Activated B cell treated with CpG ODN at 0.5 μM for 24 hours (primary cell): ENCODE results near the gene MPP1. TPM values are rescaled to one million over a fixed set of nuclear protein-coding genes. Genes with fewer than 3 reads are reported as not detected.

Source experiments
- ATAC-seq: fragments of 200-7000 bp; cut with Tn5 transposase; one replicate; pipeline ENCODE4 v1.10.0; 2021; ENCODE audit warnings: low read depth, mild to moderate bottlenecking, moderate library complexity
- CTCF ChIA-PET: fragments of 350-600 bp; sonication (Branson Sonifier 250); formaldehyde crosslinking; loops from one replicate; lab custom pipeline; 2021; ENCODE audit warnings: antibody characterized with exemption; lab: Charles Lee
- POLR2A ChIA-PET: fragments of 350-600 bp; sonication (Branson Sonifier 250); formaldehyde crosslinking; loops from one replicate; lab custom pipeline; 2021; ENCODE audit warnings: antibody characterized with exemption; lab: Charles Lee
- DNase-seq: peaks from one replicate; pipeline ENCODE4 v3.0.0; 2022
- H3K27ac Mint-ChIP-seq: one replicate; pipeline ENCODE4 v1.8.0; 2020; ENCODE audit warnings: mixed read lengths
- H3K27me3 Mint-ChIP-seq: one replicate; pipeline ENCODE4 v1.8.0; 2021; ENCODE audit warnings: mixed read lengths
- H3K36me3 Mint-ChIP-seq: one replicate; pipeline ENCODE4 v1.8.0; 2021; ENCODE audit warnings: low read depth, mixed read lengths
- H3K4me1 Mint-ChIP-seq: one replicate; pipeline ENCODE4 v1.8.0; 2021; ENCODE audit warnings: mixed read lengths
- H3K4me3 Mint-ChIP-seq: one replicate; pipeline ENCODE4 v1.8.0; 2020; ENCODE audit warnings: mild to moderate bottlenecking, mixed read lengths
- H3K9me3 Mint-ChIP-seq: one replicate; pipeline ENCODE4 v1.8.0; 2020; ENCODE audit warnings: mixed read lengths
- intact Hi-C: fragments of 100-400 bp; cut with micrococcal nuclease; formaldehyde crosslinking; loops from one replicate; pipeline ENCODE4 v1.15.1; 2024
- total RNA-seq: library from RNA; stranded (reverse); gene quantifications from 2 replicates; pipeline ENCODE4 v1.2.3, GENCODE V29; 2022
- TF ChIP-seq, protein P1 (sequence below): fragments of 200-600 bp; IDR thresholded peaks from one replicate; pipeline ENCODE4 v1.8.0; 2022; ENCODE audit warnings: antibody characterized with exemption, mild to moderate bottlenecking

Gene MPP1
- total RNA-seq, 1 donor from 2014 or later: 7.2 TPM

DNA sequence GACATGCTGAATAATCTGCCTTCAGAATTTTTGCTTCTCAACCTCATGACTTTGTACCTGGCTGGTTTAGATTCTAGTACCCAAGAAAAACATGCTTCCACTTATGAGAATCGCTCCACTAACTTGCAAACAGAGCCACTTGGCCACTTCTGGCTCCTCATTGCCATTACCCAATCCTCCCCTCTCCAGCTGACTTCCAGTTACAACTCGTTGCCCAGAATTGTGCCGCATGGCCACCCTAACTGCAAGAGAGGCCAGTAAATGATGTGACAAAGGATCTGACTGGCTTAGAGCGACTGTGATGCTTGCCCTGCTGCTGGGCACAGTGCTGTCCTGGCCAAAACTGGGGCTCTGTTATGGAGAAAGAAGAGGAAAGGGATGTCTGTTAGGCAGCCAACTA lies 46.6 kb downstream of the MPP1 start:
- H3K27me3 Mint-ChIP-seq: no peaks in the 10 kb centered on the region
- intact Hi-C loops: no loop called here
- ATAC-seq (no peak), DNase-seq (no peak)
- no peak overlapping the region for H3K27ac Mint-ChIP-seq
- no peaks in the 10 kb centered on the region for H3K36me3 Mint-ChIP-seq
- no peak overlapping the region for H3K4me3 Mint-ChIP-seq
- H3K9me3 Mint-ChIP-seq: no peaks in the 10 kb centered on the region
- TF ChIP-seq, protein P1, sequence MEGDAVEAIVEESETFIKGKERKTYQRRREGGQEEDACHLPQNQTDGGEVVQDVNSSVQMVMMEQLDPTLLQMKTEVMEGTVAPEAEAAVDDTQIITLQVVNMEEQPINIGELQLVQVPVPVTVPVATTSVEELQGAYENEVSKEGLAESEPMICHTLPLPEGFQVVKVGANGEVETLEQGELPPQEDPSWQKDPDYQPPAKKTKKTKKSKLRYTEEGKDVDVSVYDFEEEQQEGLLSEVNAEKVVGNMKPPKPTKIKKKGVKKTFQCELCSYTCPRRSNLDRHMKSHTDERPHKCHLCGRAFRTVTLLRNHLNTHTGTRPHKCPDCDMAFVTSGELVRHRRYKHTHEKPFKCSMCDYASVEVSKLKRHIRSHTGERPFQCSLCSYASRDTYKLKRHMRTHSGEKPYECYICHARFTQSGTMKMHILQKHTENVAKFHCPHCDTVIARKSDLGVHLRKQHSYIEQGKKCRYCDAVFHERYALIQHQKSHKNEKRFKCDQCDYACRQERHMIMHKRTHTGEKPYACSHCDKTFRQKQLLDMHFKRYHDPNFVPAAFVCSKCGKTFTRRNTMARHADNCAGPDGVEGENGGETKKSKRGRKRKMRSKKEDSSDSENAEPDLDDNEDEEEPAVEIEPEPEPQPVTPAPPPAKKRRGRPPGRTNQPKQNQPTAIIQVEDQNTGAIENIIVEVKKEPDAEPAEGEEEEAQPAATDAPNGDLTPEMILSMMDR: no peak
- H3K4me1 Mint-ChIP-seq: peaks cover 9% of the 10 kb centered on the region
- ChIA-PET POLR2A (no interaction called here), CTCF (no interaction called here)

DNA sequence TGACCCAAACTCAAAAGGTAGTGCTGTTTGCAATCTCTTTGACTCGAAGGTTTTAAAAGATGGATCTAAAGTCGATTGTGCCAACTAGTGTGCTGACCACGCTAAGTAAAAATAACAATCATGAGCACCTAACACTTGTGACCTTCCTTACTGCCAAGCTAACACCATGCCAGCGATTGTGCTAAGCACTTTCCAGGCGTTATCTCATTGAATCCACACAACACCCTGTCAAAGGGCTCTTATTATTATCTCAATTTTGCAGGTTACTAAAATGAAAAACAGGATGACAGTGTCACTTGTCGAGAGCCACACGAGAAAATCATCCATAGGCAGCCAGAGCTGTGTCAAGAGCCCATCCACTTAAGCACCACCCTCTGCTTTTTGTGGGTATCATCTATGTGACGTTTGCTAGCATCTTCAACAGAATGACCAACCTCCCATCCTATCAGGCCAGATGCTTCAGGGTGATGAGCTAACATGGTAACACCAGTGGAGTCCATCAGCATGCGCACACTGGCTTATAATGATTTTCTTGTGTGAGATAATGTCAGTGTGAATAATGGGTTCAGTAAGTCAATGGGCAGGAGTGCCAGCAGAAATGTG lies 53.5 kb downstream of the MPP1 start:
- Mint-ChIP-seq H3K27me3 (no peaks in the 10 kb centered on the region), H3K27ac (peak overlapping the region; percentile 86), H3K9me3 (no peaks in the 10 kb centered on the region), H3K4me1 (peaks cover 21% of the 10 kb centered on the region), H3K36me3 (no peaks in the 10 kb centered on the region), H3K4me3 (peak overlapping the region; percentile 86)
- ATAC-seq (no peak), DNase-seq (no peak)
- ChIA-PET POLR2A (interaction anchor here (0.5 to 1.6 kb wide), 5 partner anchors 11 to 321 kb away, joined by 3 to 22 read pairs (median 3); partner anchors contain the start of gene DKC1), CTCF (interaction anchor here (1.2 to 5.1 kb wide), 3 partner anchors 11 to 89 kb away, joined by 3 to 27 read pairs (median 6); partner anchors contain the start of gene DKC1)
- intact Hi-C loops: loop anchor here (1.0 kb wide), 1 partner anchor 11 kb away; the partner anchor contains the start of gene DKC1
- TF ChIP-seq, protein P1: no peak

DNA sequence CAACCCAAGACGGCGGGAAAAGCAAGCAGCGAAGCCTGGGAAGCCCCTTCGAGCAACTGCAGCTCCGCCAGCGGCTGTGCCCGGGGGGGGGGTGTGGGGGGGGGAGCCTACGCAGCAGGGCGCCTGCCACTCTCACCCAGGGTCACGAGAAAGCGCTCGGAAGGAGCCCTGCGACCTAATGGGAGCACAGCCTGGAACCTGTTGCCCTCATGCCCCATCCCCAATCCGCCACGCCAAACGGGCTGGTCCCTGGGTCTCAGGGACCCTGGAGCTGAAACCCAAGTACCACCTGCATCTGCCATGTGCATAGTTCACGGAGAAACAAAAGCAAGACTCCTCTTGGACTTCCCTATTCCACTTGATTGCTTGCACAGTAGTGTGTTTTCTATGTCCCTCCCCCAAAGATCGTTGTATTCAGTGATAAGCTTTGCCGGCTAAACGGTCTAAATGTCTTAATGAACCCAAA lies 54.0 kb downstream of the MPP1 start:
- H3K27me3 Mint-ChIP-seq: no peaks in the 10 kb centered on the region
- POLR2A ChIA-PET: interaction anchor here (0.5 to 1.6 kb wide), 8 partner anchors 11 to 342 kb away, joined by 3 to 22 read pairs (median 4); partner anchors contain the start of genes DKC1 and DNASE1L1
- CTCF ChIA-PET: interaction anchor here (1.2 to 5.1 kb wide), 3 partner anchors 12 to 89 kb away, joined by 3 to 27 read pairs (median 6); partner anchors contain the start of gene DKC1
- DNase-seq: no peak
- H3K27ac Mint-ChIP-seq: peak overlapping the region; percentile 86
- H3K36me3 Mint-ChIP-seq: no peaks in the 10 kb centered on the region
- peak overlapping the region; percentile 86 for H3K4me3 Mint-ChIP-seq
- peaks cover 21% of the 10 kb centered on the region for H3K4me1 Mint-ChIP-seq
- TF ChIP-seq, protein P1: no peak
- no peaks in the 10 kb centered on the region for H3K9me3 Mint-ChIP-seq
- intact Hi-C loops: loop anchor here (1.0 kb wide), 1 partner anchor 11 kb away; the partner anchor contains the start of gene DKC1
- peak; percentile 43 for ATAC-seq

DNA sequence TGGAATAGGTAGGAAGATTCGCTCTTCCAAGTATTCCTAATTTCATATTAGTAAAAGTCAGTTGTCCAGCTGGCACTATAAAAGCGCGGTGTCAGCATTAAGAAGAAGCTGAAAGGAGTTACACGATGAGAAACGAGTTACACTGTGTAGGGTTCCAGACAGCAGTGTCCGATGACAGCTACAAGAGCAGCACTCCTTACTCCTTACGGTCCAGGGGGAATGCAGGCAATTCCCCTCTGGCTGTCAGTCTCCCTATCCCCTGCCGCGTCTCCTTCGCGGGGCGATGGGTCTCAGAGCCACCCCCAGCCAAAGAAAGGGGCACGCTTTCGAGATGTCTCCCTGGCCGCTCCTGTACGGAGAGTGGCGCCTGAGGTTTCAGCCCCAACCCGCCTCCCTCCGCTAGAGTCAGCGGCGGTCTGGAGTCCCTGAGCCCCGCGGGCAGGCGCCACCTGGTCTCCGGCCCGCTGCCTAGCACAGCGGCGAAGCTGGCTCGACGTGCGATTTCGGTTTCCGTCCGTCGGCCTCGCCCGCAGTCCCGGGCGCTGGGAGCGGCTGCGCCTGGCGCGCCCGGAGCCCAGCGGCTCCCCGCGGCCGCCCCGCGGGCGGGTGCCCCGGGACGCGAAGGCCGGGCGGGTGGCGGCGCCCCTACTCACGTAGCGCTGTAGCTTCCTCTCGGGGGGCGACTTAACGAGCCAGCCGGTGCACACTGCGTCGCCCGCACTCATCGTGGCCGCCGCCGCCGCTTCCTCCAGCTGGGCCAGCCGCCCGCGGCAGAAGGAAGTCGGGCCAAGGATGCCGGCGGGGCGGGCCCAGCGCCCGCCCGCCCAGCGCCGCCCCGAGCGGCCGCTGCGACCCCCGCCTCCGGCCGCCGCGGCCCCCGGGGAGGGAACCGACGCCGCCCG lies 54.7 kb downstream of the MPP1 start, which contains the start of gene GAB3:
TSS of gene GAB3 (minus strand) at position 777 of the 902 bp plus-strand sequence. CDS start at position 725, 52 bp downstream.
- peak; percentile 52 for DNase-seq
- ChIA-PET POLR2A (interaction anchor here (0.6 to 1.6 kb wide), 6 partner anchors 12 to 341 kb away, joined by 3 to 22 read pairs (median 6); partner anchors contain the start of genes DKC1 and DNASE1L1), CTCF (interaction anchor here (0.8 to 5.1 kb wide), 5 partner anchors 13 to 90 kb away, joined by 3 to 27 read pairs (median 3); partner anchors contain the start of gene DKC1)
- peak; percentile 68 for ATAC-seq
- intact Hi-C loops: loop anchor here (1.0 kb wide), 1 partner anchor 12 kb away; the partner anchor contains the start of gene DKC1
- Mint-ChIP-seq H3K9me3 (no peaks in the 10 kb centered on the region), H3K4me1 (peaks cover 21% of the 10 kb centered on the region), H3K27ac (peak within 1 kb of the TSS; percentile 86), H3K36me3 (no peaks in the 10 kb centered on the region), H3K27me3 (no peaks in the 10 kb centered on the region), H3K4me3 (peak within 1 kb of the TSS; percentile 86)
- TF ChIP-seq, protein P1: no peak
